ENCODE data around the gene LRRC8D.

- TF ChIP-seq CTCF (IDR thresholded peaks at IDR 0.05): no peak
- no peak for TF ChIP-seq POLR2A (IDR thresholded peaks at IDR 0.05)
Observed at GRCh38 chr1:89930579-89930978, 109.7 kb downstream of the LRRC8D start.
